ENCODE measurements around the gene PLAAT2.

The PLAAT2 gene

GRCh38 chr11:63527667-63528066, 35.5 kb downstream of the PLAAT2 start:
- H3K4me3 ChIP-seq (ENCODE audit: control insufficient read depth, low read depth, low read length), result no peak overlapping the region
- DNase-seq (ENCODE audit: low read depth), result no peak
- TF ChIP-seq CTCF (IDR thresholded peaks at IDR 0.05; ENCODE audit: control insufficient read depth, insufficient read depth, low read depth, low read length, missing control alignments), result no peak

GRCh38 chr11:63523151-63523550, 40.0 kb downstream of the PLAAT2 start:
- no peak overlapping the region for H3K4me3 ChIP-seq (ENCODE audit: control insufficient read depth, low read depth, low read length)
- no peak for TF ChIP-seq CTCF (IDR thresholded peaks at IDR 0.05; ENCODE audit: control insufficient read depth, insufficient read depth, low read depth, low read length, missing control alignments)
- DNase-seq (ENCODE audit: low read depth), result no peak

GRCh38 chr11:63521896-63522295, 41.3 kb downstream of the PLAAT2 start:
- TF ChIP-seq CTCF (IDR thresholded peaks at IDR 0.05; ENCODE audit: control insufficient read depth, insufficient read depth, low read depth, low read length, missing control alignments), result no peak

GRCh38 chr11:63520606-63521170, 42.5 kb downstream of the PLAAT2 start:
- DNase-seq (ENCODE audit: low read depth), result no peak
- no peak for TF ChIP-seq CTCF (IDR thresholded peaks at IDR 0.05; ENCODE audit: control insufficient read depth, insufficient read depth, low read depth, low read length, missing control alignments)
- H3K4me3 ChIP-seq (ENCODE audit: control insufficient read depth, low read depth, low read length), result no peak overlapping the region

More at GRCh38 chr11:63521896-63522295, 41.3 kb downstream of the PLAAT2 start:
- H3K4me3 ChIP-seq (ENCODE audit: control insufficient read depth, low read depth, low read length), result no peak overlapping the region
- no peak for DNase-seq (ENCODE audit: low read depth)

GRCh38 chr11:63518548-63518947, 44.6 kb downstream of the PLAAT2 start:
- TF ChIP-seq CTCF (IDR thresholded peaks at IDR 0.05; ENCODE audit: control insufficient read depth, insufficient read depth, low read depth, low read length, missing control alignments), result no peak
- DNase-seq (ENCODE audit: low read depth), result no peak

GRCh38 chr11:63517156-63517555, 46.0 kb downstream of the PLAAT2 start:
- no peak for TF ChIP-seq CTCF (IDR thresholded peaks at IDR 0.05; ENCODE audit: control insufficient read depth, insufficient read depth, low read depth, low read length, missing control alignments)
- DNase-seq (ENCODE audit: low read depth), result no peak
- H3K4me3 ChIP-seq (ENCODE audit: control insufficient read depth, low read depth, low read length), result no peak overlapping the region

More at GRCh38 chr11:63518548-63518947, 44.6 kb downstream of the PLAAT2 start:
- no peak overlapping the region for H3K4me3 ChIP-seq (ENCODE audit: control insufficient read depth, low read depth, low read length)
